Measurements from ENCODE around the gene SLC9A3.

DNA sequence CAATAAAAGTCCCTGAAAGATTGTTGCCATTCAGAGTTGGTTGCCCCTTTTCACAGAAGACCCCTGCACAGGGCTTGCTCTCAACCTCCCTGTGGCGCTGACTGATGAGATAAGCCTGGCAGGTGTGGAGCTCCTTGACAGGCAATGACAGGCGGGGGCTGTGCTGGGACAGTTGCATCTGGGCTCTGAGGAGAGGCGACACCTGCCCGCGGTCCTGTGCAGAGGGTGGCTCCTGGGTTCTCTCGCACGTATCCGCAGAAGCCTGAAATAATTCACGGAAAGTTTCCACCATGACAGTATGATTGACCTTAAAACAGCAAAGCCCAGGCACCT, 101.0 kb downstream of the SLC9A3 start:
- TF ChIP-seq, protein P1, sequence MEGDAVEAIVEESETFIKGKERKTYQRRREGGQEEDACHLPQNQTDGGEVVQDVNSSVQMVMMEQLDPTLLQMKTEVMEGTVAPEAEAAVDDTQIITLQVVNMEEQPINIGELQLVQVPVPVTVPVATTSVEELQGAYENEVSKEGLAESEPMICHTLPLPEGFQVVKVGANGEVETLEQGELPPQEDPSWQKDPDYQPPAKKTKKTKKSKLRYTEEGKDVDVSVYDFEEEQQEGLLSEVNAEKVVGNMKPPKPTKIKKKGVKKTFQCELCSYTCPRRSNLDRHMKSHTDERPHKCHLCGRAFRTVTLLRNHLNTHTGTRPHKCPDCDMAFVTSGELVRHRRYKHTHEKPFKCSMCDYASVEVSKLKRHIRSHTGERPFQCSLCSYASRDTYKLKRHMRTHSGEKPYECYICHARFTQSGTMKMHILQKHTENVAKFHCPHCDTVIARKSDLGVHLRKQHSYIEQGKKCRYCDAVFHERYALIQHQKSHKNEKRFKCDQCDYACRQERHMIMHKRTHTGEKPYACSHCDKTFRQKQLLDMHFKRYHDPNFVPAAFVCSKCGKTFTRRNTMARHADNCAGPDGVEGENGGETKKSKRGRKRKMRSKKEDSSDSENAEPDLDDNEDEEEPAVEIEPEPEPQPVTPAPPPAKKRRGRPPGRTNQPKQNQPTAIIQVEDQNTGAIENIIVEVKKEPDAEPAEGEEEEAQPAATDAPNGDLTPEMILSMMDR (IDR thresholded peaks at IDR 0.05; ENCODE audit: borderline replicate concordance, extremely low read depth, low read length, poor library complexity, severe bottlenecking), result no peak
- no peak for TF ChIP-seq EZH2 (IDR thresholded peaks at IDR 0.05; ENCODE audit: borderline replicate concordance, low read depth, low read length, severe bottlenecking)

Data from DND-41 (cell line).